H7 (cell line): ENCODE results near the gene TLK2. TPM values are rescaled to one million over a fixed set of nuclear protein-coding genes. Genes with fewer than 3 reads are reported as not detected.

Experiments
- DNase-seq: peaks from one replicate; pipeline ENCODE4 v3.0.0; 2012
- H3K27me3 ChIP-seq: 2 replicates; pipeline ENCODE4 v1.6.0; 2011; ENCODE audit warnings: mild to moderate bottlenecking, low read length; ENCODE audit not compliant: control insufficient read depth, insufficient read depth
- H3K36me3 ChIP-seq: replicated peaks from 2 replicates; pipeline ENCODE4 v1.5.1; 2011; ENCODE audit warnings: low read length; ENCODE audit not compliant: control insufficient read depth, insufficient read depth
- H3K4me3 ChIP-seq: 2 replicates; pipeline ENCODE4 v1.5.1; 2011; ENCODE audit warnings: low read depth, mild to moderate bottlenecking, control low read depth, low read length, moderate library complexity; ENCODE audit not compliant: insufficient read depth
- total RNA-seq: library from RNA; depleted of rRNA; stranded (reverse); fragments of >200 nt; shearing (Covaris generic); gene quantifications from 2 replicates; pipeline ENCODE4 v1.2.3, GENCODE V29; 2014

Gene TLK2
- total RNA-seq, 1 experiment from 2014 or later: 57.6 TPM

DNA sequence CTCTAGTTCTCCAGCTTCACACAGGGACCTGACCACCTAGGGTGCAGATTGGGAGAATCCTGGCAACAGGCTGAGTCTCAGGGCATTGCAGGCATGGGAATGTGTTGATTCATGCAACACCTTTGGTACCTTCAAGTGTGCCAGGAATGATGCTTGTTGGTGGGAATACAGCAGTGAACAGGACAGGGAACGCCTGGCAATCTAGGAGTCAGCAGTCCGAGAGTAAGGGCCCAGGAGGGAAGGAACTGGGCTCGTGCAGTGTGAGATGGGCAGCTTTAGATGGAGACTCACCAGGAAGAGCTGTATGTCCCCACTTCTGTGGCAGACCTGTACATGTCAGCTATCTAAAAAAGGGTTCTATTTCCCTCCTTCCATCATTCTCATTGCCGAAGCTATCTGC, 136.9 kb downstream of the TLK2 start:
- no peak for DNase-seq
- no peak overlapping the region for H3K4me3 ChIP-seq
- no peaks in the 10 kb centered on the region for H3K27me3 ChIP-seq
- H3K36me3 ChIP-seq: peaks cover 8% of the 10 kb centered on the region

DNA sequence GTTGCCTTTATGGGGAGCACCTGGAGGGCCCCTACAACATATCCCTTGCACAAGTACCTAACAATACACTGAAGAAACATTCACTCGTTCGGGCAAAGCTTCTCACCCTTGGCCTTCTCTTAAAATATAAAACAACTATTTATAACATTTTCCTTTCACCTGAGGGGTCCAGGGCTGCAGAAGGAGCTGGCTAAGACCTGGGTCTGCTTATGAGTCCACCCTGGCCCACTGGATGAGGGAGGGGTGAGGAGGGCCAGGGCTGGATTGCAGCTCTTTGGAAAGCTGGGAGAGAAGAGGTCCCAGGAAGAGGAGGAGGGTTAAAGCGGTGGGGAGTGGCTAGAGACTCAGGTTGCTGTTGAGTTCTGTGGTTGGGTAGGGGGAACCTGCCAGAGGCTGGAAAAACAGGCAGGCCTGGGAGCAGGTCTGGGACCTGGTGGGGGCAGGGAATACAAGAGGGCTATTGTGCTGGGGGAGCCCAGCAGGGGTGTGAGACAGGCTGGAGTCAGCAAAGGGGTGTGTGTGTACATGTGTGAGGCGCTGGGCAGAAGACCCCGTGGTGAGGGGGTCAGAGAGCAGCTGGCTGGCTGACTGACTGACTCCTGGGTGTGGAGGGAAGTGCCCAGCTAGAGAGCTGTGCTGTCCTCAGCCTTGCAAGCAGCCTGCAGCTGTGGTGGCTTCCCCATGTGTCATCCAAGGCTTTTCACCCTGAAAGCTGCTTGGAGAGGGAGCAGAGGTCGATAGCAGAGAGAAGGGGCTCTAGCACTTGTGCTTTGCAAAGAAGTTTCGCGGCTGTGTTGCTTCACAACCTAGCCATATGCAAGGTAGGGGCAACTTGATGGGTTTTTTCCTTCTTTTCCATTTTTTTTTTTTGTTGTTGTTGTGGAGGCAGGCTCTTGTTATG, 138.6 kb downstream of the TLK2 start:
- no peaks in the 10 kb centered on the region for H3K27me3 ChIP-seq
- peak; percentile 86 for DNase-seq
- no peak overlapping the region for H3K4me3 ChIP-seq
- H3K36me3 ChIP-seq: peaks cover 2% of the 10 kb centered on the region

DNA sequence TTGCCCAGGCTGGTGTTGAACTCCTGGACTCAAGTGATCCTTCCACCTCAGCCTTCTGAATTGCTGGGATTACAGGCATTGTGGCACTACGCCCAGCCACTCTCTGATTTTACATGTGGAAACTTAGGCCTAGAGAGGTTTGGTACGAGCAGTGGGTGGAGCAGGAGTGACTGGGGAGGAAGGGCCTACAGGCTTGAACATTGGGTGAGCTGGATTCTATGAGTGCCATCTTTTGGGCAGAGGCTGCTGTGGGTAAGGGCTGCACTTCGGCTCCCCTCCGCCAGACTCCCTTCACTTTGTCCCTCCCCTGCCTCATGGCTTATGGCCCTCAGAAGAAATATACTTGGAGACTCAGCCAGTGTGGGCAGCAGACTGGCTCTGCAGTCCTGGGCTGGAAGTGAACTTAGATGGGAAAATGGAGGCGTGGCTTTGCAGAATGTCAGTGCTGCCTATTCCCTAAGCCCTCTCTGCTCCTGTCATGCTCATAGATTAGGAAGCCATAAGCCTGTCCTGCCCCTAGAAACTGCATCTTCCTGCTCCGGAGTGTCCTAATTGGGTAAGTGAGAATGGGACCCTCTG, 139.4 kb downstream of the TLK2 start:
- no peaks in the 10 kb centered on the region for H3K27me3 ChIP-seq
- peaks cover 1% of the 10 kb centered on the region; the same call in 1 of the 2 replicates for H3K36me3 ChIP-seq
- no peak overlapping the region for H3K4me3 ChIP-seq
- peak; percentile 18 for DNase-seq

DNA sequence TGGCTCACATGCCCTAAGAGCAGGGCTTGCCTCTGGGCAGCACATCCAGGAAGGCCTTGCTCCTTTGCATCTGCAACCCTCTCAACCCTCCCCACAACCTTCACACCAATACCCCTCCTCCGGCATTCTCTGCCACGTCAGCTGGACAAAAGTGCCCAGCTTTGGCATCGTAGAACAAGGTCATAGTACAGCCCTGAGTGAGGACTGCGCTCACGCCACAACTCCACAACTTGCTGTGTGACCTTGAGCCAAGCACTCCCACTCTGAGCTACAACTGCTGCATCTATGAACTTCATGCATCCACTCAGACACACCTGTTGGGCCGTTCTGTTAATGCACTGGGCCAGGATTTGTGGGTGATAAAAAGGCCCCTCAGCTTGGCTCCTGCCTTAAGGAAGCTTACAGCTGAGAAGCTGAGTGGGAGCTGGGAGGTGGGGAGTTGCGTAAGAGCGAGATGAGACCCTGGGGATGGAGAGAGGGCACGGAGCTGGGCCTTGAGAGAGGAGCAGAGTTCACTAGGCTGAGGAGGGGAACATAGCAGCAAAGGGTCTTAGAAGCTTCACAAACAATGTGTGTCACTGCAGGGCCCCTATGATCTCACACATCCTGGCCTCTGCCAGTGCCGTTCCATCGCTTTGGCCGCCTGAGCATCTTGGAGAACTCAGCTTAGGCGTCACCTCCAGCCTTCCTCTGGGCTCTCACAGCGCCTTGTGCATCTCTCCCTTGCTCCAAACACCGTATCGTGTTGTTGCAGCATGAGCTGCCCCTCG, 140.2 kb downstream of the TLK2 start:
- DNase-seq: peak; percentile 22
- no peaks in the 10 kb centered on the region for H3K27me3 ChIP-seq
- H3K4me3 ChIP-seq: no peak overlapping the region
- H3K36me3 ChIP-seq: peaks cover 1% of the 10 kb centered on the region; the same call in 1 of the 2 replicates

DNA sequence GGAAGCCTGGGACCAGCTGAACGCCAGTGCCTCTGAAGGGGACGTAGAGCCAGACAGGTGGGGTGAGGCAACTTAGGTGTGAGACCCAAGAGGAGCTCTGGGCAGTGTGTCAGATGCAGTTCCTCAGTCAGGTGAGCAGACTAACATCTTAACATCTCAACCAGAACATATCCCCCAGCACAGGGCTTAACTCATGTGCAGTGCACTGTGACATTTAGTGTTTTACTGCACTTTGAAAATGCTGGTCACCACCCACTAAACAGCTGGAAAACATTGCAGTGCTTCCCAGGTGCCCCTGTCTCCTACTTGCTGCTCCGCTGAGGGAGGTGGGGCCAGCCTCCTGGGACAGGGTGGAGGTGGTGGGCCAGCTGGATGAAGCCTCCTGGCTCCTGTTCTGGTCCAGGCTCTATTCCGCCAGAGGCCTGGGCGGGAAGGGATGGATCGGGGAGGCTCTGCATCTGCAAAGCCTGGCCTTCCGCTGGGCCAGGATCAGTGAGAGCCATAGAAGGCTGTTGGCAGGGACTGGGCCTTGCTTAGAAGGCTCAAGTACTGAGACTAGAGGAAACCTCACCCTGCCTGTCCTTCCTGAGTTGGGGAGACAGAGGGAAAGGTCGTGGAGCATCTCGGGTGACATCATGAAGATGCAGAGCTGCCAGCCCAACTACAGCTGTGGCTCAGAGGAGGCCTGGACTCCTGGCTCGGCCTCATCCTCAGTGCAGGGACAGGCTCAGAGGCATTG, 141.0 kb downstream of the TLK2 start:
- H3K36me3 ChIP-seq: 0 out of 2 replicates have a peak, but pooled peaks cover 1% of the 10 kb centered on the region
- no peaks in the 10 kb centered on the region for H3K27me3 ChIP-seq
- peak; percentile 21 for DNase-seq
- H3K4me3 ChIP-seq: no peak overlapping the region

DNA sequence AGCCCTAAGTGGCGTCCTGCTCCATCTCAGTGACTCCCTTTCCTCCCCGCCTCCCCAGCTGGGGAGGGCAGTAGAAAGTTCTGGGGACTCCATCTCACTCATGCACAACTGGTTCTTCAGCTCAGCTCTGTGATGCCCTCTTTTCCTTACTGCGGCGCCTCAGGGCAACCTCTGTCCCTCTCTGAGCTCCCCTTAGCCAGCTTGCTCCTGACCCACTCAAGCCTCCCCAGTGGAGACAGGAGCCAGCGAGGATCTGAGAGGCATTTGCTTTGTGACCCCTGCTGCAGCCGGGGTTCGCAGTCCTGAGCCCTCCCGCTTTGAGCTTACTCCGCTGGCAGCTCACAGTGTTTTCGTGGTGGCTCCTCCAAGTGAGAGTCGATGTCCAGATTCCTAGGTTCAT, 142.6 kb downstream of the TLK2 start:
- Histone ChIP-seq H3K27me3 (no peaks in the 10 kb centered on the region), H3K4me3 (no peak overlapping the region), H3K36me3 (no peaks in the 10 kb centered on the region)
- peak; percentile 15 for DNase-seq

DNA sequence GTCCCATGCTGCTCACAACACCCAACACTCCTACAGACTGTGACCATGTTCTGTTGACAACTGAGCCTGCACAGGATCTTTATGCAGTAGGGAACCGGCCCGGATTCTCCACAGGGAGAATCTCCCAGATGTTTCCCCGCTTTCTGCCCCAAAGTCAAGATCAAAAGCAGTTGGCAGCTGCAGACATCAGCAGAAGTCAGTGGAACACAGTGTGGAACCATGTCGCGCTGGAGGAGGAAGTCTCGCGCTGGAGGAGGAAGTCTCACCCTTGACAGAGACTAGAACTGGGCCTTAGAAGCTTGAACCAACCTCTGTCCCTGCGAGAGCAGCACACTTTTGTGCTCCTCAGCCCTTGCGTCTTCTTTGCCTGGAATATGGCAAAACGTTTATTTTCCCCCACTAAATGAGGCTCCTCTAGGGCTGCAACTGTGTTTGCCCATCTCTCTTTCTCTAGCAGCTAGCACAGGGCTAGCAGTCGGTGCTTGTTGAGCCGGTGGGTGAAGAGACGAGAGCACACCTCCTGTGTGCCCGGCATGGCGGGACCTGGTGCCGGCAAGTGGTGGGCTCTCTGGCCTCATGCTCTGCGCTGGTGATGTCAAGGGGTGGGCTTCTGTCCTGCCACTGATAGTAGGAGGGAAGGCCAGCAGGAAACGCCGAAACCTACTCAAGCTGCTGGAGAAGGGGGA, 146.7 kb downstream of the TLK2 start:
- H3K4me3 ChIP-seq: no peak overlapping the region
- no peaks in the 10 kb centered on the region for H3K36me3 ChIP-seq
- no peak for DNase-seq
- peaks cover 2% of the 10 kb centered on the region; the same call in 1 of the 2 replicates for H3K27me3 ChIP-seq

DNA sequence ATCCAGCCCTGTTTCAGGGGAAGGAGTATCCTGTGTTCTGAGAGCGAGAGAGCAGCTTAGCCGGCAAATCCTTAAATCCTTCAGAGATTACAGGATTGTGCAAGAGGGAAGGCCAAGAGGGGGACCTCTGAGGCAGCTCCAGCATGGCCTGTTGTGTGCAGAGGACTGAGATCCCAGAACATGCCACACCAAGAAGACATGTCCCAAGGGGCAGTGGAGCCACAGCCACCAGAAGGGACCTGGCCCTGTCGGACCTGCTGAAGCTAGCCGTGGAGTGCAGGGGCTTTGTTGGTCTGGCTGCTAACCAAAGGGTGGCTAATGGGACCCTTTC, 147.2 kb downstream of the TLK2 start:
- H3K27me3 ChIP-seq: peaks cover 2% of the 10 kb centered on the region; the same call in 1 of the 2 replicates
- no peaks in the 10 kb centered on the region for H3K36me3 ChIP-seq
- peak; percentile 41 for DNase-seq
- no peak overlapping the region for H3K4me3 ChIP-seq

DNA sequence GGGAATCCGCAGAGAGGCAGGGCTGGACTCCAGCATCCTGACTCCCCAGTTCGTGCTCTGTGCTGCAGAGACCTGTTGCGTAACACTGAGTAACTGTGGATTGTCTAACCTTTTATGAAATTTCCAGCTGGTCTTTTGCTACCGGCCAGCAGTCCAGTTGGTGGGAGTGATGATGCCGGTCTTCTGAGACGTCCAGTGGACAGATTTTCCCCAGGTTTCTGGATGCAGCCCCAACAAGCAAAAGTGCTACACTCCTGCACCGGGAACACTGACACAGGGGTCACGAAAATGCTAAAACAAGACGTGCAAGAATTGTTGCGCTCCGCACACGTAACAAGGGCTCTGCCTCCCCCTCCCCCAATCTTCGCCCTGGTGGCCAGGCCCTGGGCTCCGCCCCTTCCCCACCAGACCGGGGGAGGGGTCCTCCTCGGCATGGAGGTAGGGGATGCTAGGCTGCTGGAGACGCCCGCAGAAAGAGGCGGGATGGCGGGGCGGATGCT, 148.1 kb downstream of the TLK2 start:
- H3K4me3 ChIP-seq: peak overlapping the region; percentile 89
- no peaks in the 10 kb centered on the region for H3K36me3 ChIP-seq
- H3K27me3 ChIP-seq: peaks cover 2% of the 10 kb centered on the region; the same call in 1 of the 2 replicates
- peak; percentile 97 for DNase-seq

DNA sequence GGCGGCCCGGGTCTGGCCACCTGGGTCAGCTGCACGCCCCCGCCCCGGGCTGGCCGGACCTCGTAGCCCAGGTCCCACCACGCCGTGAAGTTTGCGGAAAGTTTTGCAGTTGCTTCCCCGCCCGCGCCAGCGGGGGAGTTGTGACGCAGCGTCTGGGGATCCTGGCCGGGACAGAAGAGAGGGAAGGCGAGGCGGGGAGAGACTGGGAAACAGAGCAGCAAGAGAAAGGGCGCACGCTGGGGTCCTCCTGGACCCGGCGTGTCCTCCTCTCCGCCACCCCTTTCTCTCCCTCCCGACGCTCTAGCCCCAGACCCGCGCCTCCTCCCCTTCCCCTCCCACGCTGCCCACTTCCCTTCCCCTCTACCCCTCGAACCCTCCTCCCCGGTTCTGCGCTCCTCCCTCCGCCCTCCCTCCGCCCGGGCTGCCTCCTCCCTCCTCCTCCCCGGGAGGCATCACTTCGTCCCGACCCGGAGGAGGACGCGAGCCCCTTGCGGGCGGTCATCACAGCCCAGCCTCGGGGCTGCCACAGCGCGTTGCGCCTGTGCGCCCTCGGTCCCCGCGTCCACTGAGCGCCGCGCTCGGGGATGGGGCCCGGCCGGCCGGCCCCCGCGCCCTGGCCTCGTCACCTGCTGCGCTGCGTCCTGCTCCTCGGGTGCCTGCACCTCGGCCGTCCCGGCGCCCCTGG, 148.7 kb downstream of the TLK2 start, which contains the start of gene MRC2:
Gene MRC2 (plus strand): TSS at position 452 of the 685 bp plus-strand sequence. CDS start 133 bp downstream, at position 585.
- H3K27me3 ChIP-seq: peaks cover 2% of the 10 kb centered on the region; the same call in 1 of the 2 replicates
- H3K4me3 ChIP-seq: peak within 1 kb of the TSS; percentile 89
- DNase-seq: peak; percentile 91
- H3K36me3 ChIP-seq: no peaks in the 10 kb centered on the region

DNA sequence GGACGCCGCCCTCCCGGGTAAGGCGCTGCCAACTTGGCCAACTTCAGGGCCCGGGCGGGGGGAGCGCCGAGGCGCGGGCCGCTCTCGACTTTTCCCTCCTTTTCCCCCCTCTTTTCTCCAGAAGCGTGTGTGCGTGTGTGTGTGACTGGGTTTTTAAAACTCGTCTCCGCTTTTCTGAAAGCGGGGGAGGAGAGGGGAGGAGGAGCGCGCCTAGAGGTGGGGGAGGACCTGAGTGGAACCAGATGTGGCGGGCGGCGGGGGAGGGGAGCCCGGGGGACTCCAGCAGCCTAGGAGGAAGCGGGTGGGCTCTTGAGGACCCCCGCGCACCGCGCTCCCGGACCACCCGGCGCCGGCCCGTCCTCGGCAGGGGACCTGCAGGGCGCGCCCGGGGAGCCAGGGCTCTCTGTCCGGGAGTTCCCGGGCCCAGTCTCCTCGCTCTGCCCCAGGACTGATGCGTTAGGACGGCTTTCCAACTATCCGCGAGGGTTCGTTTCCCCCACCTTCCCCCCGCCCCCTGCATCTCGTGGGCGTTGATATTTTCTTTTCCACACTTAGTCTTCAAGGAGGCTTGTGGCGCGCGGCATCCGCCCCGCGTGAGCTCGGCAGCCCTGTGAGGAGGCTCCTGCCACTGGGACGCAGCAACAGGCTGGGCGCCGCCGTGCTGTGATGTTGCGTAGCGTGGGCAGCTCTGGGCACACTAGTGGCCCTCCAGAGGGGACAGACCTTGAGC, 149.4 kb downstream of the TLK2 start:
- H3K27me3 ChIP-seq: peaks cover 2% of the 10 kb centered on the region; the same call in 1 of the 2 replicates
- H3K36me3 ChIP-seq: no peaks in the 10 kb centered on the region
- H3K4me3 ChIP-seq: peak overlapping the region; percentile 89
- DNase-seq: no peak

DNA sequence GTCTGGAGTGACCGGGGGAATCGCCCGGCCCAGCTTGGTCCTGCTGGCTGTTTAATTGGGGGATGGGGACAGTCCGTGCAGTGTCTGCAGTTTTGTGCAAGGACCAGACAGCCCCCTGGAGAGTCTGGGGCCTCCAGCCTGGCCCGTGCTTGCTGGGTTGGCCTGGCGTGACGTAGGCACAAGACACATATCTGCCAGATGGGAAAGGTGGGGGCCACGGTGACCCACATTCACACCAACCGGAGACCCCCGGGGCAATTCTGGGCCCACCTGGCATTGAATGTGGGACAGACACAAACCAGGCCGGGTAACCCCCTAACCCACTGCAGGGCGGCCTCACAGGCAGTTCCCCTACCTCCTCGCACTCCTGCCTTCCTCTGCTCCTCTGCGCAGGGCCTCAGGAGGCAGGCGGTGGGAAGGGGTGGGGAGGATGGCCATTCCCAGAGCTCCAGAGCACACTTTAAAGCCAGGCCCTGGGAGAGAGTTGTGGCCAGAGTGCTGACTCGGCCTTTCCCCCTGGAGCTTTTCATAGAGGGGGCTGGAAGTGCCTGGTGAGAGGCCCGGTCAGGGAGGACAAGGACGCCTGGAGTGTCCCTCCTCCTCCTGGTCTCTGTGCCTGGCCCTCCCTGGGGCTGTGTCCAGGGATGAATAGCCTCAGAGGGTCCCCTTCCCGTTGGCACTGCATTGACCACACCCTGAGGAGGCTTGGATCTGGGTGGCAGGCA, 150.4 kb downstream of the TLK2 start:
- DNase-seq: peak; percentile 82

More for the DNA sequence above, 150.4 kb downstream of the TLK2 start:
- peaks cover 2% of the 10 kb centered on the region; the same call in 1 of the 2 replicates for H3K27me3 ChIP-seq
- H3K4me3 ChIP-seq: peak overlapping the region; percentile 89
- H3K36me3 ChIP-seq: no peaks in the 10 kb centered on the region
